ENCODE results near the gene RAB27B. TPM values are rescaled to one million over a fixed set of nuclear protein-coding genes. Genes with fewer than 3 reads are reported as not detected.

RAB27B gene
- total RNA-seq, 1 experiment from 2014 or later = 13.2 TPM

DNA sequence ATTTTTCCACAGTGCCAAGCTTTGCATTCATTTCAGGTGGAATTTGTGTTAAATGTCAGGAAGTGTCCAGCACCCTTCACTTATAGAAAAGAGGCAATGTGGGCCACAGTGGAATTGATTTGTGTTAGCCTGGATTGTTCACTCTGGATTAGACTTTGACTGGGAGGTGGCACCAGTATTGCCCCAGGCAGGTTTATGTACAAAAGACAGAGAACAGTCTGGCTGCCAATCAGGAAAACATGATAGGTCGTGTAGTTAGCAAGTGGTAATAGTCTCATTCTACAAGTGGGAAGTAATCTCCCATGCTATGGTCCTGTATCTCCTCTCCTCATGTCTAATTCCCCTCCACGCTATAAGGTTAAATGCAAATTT, 45.6 kb downstream of the RAB27B start:
- Histone ChIP-seq H3K36me3 (ENCODE audit: low read depth, low read length) (no peaks in the 10 kb centered on the region), H3K79me2 (ENCODE audit: low read length) (no peaks in the 10 kb centered on the region), H3K4me2 (ENCODE audit: low read length) (no peak overlapping the region), H3K9me3 (ENCODE audit: low read length) (no peaks in the 10 kb centered on the region), H3K9ac (ENCODE audit: low read length) (no peak overlapping the region), H3K27me3 (ENCODE audit: low read length) (no peaks in the 10 kb centered on the region), H3K27ac (ENCODE audit: low read length) (no peak overlapping the region), H4K20me1 (ENCODE audit: low read length) (no peaks in the 10 kb centered on the region), H3F3A (ENCODE audit: low read length, unreplicated experiment) (no peaks in the 10 kb centered on the region), H3K9me2 (replicated peaks; ENCODE audit: low read length) (no peaks in the 10 kb centered on the region), H2AFZ (ENCODE audit: low read length) (no peak overlapping the region), H3K4me3 (ENCODE audit: low read length) (no peak overlapping the region), H3K4me1 (ENCODE audit: insufficient read depth, low read length) (no peaks in the 10 kb centered on the region)
- no peak for DNase-seq
- no peak for ATAC-seq
- CTCF ChIA-PET = interaction anchor here (0.6 kb wide), 1 partner anchor 87 kb away, joined by 3 read pairs; no protein-coding TSS in a partner anchor
- no TSS peak for BruUV-seq (replicated peaks)
- intact Hi-C loops (cut with micrococcal nuclease) = no loop called here
- TF ChIP-seq, protein P1, sequence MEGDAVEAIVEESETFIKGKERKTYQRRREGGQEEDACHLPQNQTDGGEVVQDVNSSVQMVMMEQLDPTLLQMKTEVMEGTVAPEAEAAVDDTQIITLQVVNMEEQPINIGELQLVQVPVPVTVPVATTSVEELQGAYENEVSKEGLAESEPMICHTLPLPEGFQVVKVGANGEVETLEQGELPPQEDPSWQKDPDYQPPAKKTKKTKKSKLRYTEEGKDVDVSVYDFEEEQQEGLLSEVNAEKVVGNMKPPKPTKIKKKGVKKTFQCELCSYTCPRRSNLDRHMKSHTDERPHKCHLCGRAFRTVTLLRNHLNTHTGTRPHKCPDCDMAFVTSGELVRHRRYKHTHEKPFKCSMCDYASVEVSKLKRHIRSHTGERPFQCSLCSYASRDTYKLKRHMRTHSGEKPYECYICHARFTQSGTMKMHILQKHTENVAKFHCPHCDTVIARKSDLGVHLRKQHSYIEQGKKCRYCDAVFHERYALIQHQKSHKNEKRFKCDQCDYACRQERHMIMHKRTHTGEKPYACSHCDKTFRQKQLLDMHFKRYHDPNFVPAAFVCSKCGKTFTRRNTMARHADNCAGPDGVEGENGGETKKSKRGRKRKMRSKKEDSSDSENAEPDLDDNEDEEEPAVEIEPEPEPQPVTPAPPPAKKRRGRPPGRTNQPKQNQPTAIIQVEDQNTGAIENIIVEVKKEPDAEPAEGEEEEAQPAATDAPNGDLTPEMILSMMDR (conservative IDR thresholded peaks at IDR 0.05; ENCODE audit: low read depth, low read length) = no peak
- TF ChIP-seq EZH2phosphoT487 (IDR thresholded peaks at IDR 0.05; ENCODE audit: borderline replicate concordance, low read length) (no peak), EZH2 (IDR thresholded peaks at IDR 0.05; ENCODE audit: low read length, unreplicated experiment) (no peak)
- POLR2A ChIA-PET (ENCODE audit: unreplicated experiment) = no interaction called here

DNA sequence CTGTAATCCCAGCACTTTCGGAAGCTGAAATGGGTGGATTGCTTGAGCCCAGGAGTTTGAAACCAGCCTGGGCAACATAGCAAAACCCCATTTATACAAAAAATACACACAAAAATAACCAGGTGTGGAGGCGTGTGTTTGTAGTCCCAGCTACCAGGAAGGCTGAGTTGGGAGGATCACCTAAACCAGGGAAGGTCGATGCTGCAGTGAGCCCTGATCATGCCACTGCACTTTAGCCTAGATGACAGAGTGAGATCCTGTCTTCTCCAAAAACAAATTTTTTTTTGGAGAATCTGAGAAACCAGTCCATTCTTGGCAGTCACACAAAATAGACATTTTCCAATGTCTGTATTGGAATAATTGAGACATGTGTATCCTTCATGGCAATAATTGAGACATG, 46.8 kb downstream of the RAB27B start:
- Histone ChIP-seq H3K36me3 (ENCODE audit: low read depth, low read length) (no peaks in the 10 kb centered on the region), H3K4me1 (ENCODE audit: insufficient read depth, low read length) (peaks cover under 1% of the 10 kb centered on the region; the same call in 1 of the 2 replicates), H3K9me2 (replicated peaks; ENCODE audit: low read length) (no peaks in the 10 kb centered on the region), H3K4me2 (ENCODE audit: low read length) (no peak overlapping the region), H3K4me3 (ENCODE audit: low read length) (no peak overlapping the region), H2AFZ (ENCODE audit: low read length) (no peak overlapping the region), H3K27ac (ENCODE audit: low read length) (no peak overlapping the region), H3K79me2 (ENCODE audit: low read length) (no peaks in the 10 kb centered on the region), H3F3A (ENCODE audit: low read length, unreplicated experiment) (no peaks in the 10 kb centered on the region), H3K27me3 (ENCODE audit: low read length) (no peaks in the 10 kb centered on the region), H3K9me3 (ENCODE audit: low read length) (no peaks in the 10 kb centered on the region), H4K20me1 (ENCODE audit: low read length) (no peaks in the 10 kb centered on the region), H3K9ac (ENCODE audit: low read length) (no peak overlapping the region)
- BruUV-seq (replicated peaks) = no TSS peak
- ATAC-seq (no peak), DNase-seq (no peak)
- intact Hi-C loops (cut with micrococcal nuclease) = no loop called here
- ChIA-PET POLR2A (ENCODE audit: unreplicated experiment) (no interaction called here), CTCF (no interaction called here)
- TF ChIP-seq EZH2phosphoT487 (IDR thresholded peaks at IDR 0.05; ENCODE audit: borderline replicate concordance, low read length) (no peak), EZH2 (IDR thresholded peaks at IDR 0.05; ENCODE audit: low read length, unreplicated experiment) (no peak)
- TF ChIP-seq, protein P1 (conservative IDR thresholded peaks at IDR 0.05; ENCODE audit: low read depth, low read length) = no peak

- DNase-seq = no peak
- no peaks in the 10 kb centered on the region for H4K20me1 ChIP-seq (ENCODE audit: low read length)
- no peaks in the 10 kb centered on the region for H3F3A ChIP-seq (ENCODE audit: low read length, unreplicated experiment)
- POLR2A ChIA-PET (ENCODE audit: unreplicated experiment) = no interaction called here
- no peaks in the 10 kb centered on the region for H3K79me2 ChIP-seq (ENCODE audit: low read length)
- no TSS peak for BruUV-seq (replicated peaks)
- no peak overlapping the region for H2AFZ ChIP-seq (ENCODE audit: low read length)
- no peak for TF ChIP-seq EZH2 (IDR thresholded peaks at IDR 0.05; ENCODE audit: low read length, unreplicated experiment)
- TF ChIP-seq, protein P1 (conservative IDR thresholded peaks at IDR 0.05; ENCODE audit: low read depth, low read length) = no peak
- TF ChIP-seq EZH2phosphoT487 (IDR thresholded peaks at IDR 0.05; ENCODE audit: borderline replicate concordance, low read length) = no peak
- no peaks in the 10 kb centered on the region for H3K27me3 ChIP-seq (ENCODE audit: low read length)
- intact Hi-C loops (cut with micrococcal nuclease) = no loop called here
- CTCF ChIA-PET = no interaction called here
- no peaks in the 10 kb centered on the region for H3K36me3 ChIP-seq (ENCODE audit: low read depth, low read length)
- peaks cover 11% of the 10 kb centered on the region; the same call in 1 of the 2 replicates for H3K4me1 ChIP-seq (ENCODE audit: insufficient read depth, low read length)
- H3K4me2 ChIP-seq (ENCODE audit: low read length) = no peak overlapping the region
- no peak overlapping the region for H3K9ac ChIP-seq (ENCODE audit: low read length)
- no peak overlapping the region for H3K27ac ChIP-seq (ENCODE audit: low read length)
- no peak overlapping the region for H3K4me3 ChIP-seq (ENCODE audit: low read length)
- no peaks in the 10 kb centered on the region for H3K9me3 ChIP-seq (ENCODE audit: low read length)
- ATAC-seq = no peak
- H3K9me2 ChIP-seq (replicated peaks; ENCODE audit: low read length) = no peaks in the 10 kb centered on the region
Observed at GRCh38 chr18:54877076-54877475, 48.8 kb downstream of the RAB27B start.
